Loucy (cell line): ENCODE measurements around the gene ABCA7.

Source experiments
- EZH2phosphoT487 ChIP-seq: fragments of 200-600 bp; IDR thresholded peaks from 2 replicates; pipeline ENCODE4 v1.6.1; 2018; ENCODE audit warnings: antibody characterized with exemption, mild to moderate bottlenecking, moderate library complexity, borderline replicate concordance
- TF ChIP-seq, protein P1 (sequence below): fragments of 200-600 bp; sonication (generic); conservative IDR thresholded peaks from 2 replicates; pipeline ENCODE4 v1.5.1; 2014; ENCODE audit warnings: mild to moderate bottlenecking, antibody characterized with exemption, low read length

DNA sequence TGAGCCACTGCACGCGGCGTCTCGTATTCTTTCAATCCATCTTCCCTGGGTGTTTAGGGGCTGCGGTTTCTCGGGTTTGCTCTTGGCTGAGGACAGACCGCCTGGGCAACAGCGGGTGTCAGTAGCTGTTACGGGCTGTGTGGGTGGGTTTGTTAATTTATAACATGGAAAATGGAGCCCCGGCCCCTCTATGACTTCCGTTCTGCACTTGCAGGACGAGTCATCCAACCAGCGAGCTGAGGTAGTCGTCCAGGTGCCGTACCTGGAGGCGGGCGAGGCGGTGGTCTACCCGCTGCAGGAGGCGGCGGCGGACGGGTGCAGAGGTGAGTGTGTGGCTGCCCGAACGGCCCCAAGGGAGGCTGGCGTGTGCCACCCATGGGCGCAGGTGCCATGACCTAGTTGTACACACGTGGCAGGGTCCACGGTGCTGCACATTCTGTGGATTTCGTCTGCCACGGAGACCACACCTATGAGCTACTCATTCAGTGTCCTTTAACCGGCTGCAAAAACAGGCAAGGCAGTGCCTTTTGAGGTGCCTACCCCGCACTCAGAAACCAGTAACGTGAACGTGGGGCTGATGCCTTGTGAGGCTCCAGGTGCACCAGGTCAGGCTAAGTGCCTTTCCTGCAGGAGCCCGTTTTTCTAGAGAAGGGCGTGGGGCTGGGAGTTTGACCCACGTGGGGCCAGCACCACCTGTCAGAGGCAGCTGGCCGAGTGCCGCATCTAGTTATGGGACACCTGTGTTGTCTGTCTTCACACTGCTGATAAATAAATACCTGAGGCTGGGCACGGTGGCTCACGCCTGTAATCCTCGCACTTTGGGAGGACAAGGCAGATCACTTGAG lies 44.3 kb downstream of the ABCA7 start:
- TF ChIP-seq, protein P1, sequence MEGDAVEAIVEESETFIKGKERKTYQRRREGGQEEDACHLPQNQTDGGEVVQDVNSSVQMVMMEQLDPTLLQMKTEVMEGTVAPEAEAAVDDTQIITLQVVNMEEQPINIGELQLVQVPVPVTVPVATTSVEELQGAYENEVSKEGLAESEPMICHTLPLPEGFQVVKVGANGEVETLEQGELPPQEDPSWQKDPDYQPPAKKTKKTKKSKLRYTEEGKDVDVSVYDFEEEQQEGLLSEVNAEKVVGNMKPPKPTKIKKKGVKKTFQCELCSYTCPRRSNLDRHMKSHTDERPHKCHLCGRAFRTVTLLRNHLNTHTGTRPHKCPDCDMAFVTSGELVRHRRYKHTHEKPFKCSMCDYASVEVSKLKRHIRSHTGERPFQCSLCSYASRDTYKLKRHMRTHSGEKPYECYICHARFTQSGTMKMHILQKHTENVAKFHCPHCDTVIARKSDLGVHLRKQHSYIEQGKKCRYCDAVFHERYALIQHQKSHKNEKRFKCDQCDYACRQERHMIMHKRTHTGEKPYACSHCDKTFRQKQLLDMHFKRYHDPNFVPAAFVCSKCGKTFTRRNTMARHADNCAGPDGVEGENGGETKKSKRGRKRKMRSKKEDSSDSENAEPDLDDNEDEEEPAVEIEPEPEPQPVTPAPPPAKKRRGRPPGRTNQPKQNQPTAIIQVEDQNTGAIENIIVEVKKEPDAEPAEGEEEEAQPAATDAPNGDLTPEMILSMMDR, result no peak
- TF ChIP-seq EZH2phosphoT487, result no peak
